Left lung (tissue), 10 donors: ENCODE results near the gene SH3RF2. TPM values are rescaled to one million over a fixed set of nuclear protein-coding genes. Genes with fewer than 3 reads are reported as not detected.
"Not testable (repeated sequence)": the region's sequence is repeated elsewhere in the genome, so short reads cannot be mapped to it uniquely, and the experiment has no call there.

ENCODE experiments used
- ATAC-seq: fragments of 200-7000 bp; cut with Tn5 transposase; one replicate; pipeline ENCODE4 v1.9.1; 2020; ENCODE audit warnings: moderate library complexity
- DNase-seq, 4 donors: peaks; one replicate each; pipeline ENCODE4 v3.0.0-alpha.2; 2013 to 2020
- H3K27ac ChIP-seq, 2 donors: fragments of 200-600 bp; sonication (generic) in 1 of 2; one replicate each; pipeline versions ENCODE4 v1.5.0 to v1.8.0; 2020 to 2021
- H3K27me3 ChIP-seq, 2 donors: fragments of 200-600 bp; sonication (generic) in 1 of 2; one replicate each; pipeline versions ENCODE4 v1.5.0 to v1.8.0; 2020 to 2021
- H3K36me3 ChIP-seq, 2 donors: fragments of 200-600 bp; sonication (generic) in 1 of 2; one replicate each; pipeline versions ENCODE4 v1.5.0 to v1.8.0; 2020 to 2021
- H3K4me1 ChIP-seq, 2 donors: fragments of 200-600 bp; one replicate each; pipeline ENCODE4 v1.8.0; 2021
- H3K4me3 ChIP-seq, 2 donors: fragments of 200-600 bp; sonication (generic) in 1 of 2; one replicate each; pipeline versions ENCODE4 v1.5.0 to v1.8.0; 2020 to 2021; ENCODE audit warnings: mild to moderate bottlenecking in 1 of 2
- H3K9me3 ChIP-seq, 2 donors: fragments of 200-600 bp; sonication (generic) in 1 of 2; one replicate each; pipeline versions ENCODE4 v1.5.0 to v1.8.0; 2020 to 2021
- intact Hi-C, 2 donors: fragments of 100-400 bp; cut with DNase I; formaldehyde crosslinking; loops; one replicate each; pipeline versions ENCODE4 v1.11.2 to v1.14.2; 2022
- polyA plus RNA-seq, 6 donors: library from polyadenylated mRNA; unstranded; fragments of 120-200 nt; gene quantifications; one replicate each; pipeline ENCODE4 v1.2.1, GENCODE V29; 2013; ENCODE audit not compliant: insufficient read length in 6 of 6
- total RNA-seq, 2 donors: library from RNA; stranded (reverse); fragmentation: NEBNext Ultra II Directional; extraction: Animal tissue kit (Norgen Biotek cat#: 25700); gene quantifications; one replicate each; pipeline ENCODE4 v1.2.1, GENCODE V29; 2021
- TF ChIP-seq, protein P1 (sequence below), 2 donors: fragments of 200-600 bp; sonication (generic) in 1 of 2; IDR thresholded peaks; one replicate each; pipeline versions ENCODE4 v1.5.0 to v1.8.0; 2021; ENCODE audit warnings: antibody characterized with exemption in 2 of 2
- donor health status: DM: no; HTN: yes; CAD: no.
- donor health status: DM: no; HTN: no; CAD: no.

The SH3RF2 gene
- total and polyA plus RNA-seq, 8 donors = 0.24 to 20.3 (median 0.47) TPM

DNA sequence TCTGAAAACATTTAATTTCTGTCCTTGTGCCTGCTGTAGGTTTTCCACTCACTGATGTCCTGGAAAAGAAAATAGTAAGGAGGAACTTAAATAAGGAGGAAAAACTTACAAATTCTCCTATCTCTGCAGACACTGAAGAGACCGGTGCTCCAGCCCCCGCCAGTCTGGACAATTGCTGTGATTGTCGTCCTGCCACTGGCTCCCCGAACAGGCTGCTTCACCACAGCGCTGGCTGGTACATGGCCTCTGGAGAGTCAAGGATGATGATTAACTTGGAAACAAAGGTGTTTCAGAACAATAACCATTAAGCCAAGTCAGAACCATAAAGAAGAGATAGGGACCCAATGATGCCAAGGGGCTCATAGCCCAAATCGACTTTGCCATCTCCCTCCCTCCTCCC, 161.7 kb downstream of the SH3RF2 start:
- H3K27ac ChIP-seq = no peak overlapping the region
- no peak for DNase-seq
- no peaks in the 10 kb centered on the region for H3K4me1 ChIP-seq
- intact Hi-C loops = no loop called here
- no peak overlapping the region for H3K4me3 ChIP-seq
- H3K9me3 ChIP-seq = no peaks in the 10 kb centered on the region
- ATAC-seq = no peak
- TF ChIP-seq, protein P1, sequence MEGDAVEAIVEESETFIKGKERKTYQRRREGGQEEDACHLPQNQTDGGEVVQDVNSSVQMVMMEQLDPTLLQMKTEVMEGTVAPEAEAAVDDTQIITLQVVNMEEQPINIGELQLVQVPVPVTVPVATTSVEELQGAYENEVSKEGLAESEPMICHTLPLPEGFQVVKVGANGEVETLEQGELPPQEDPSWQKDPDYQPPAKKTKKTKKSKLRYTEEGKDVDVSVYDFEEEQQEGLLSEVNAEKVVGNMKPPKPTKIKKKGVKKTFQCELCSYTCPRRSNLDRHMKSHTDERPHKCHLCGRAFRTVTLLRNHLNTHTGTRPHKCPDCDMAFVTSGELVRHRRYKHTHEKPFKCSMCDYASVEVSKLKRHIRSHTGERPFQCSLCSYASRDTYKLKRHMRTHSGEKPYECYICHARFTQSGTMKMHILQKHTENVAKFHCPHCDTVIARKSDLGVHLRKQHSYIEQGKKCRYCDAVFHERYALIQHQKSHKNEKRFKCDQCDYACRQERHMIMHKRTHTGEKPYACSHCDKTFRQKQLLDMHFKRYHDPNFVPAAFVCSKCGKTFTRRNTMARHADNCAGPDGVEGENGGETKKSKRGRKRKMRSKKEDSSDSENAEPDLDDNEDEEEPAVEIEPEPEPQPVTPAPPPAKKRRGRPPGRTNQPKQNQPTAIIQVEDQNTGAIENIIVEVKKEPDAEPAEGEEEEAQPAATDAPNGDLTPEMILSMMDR (IDR thresholded peaks at IDR 0.05) = no peak
- H3K27me3 ChIP-seq = no peaks in the 10 kb centered on the region
- no peaks in the 10 kb centered on the region for H3K36me3 ChIP-seq

DNA sequence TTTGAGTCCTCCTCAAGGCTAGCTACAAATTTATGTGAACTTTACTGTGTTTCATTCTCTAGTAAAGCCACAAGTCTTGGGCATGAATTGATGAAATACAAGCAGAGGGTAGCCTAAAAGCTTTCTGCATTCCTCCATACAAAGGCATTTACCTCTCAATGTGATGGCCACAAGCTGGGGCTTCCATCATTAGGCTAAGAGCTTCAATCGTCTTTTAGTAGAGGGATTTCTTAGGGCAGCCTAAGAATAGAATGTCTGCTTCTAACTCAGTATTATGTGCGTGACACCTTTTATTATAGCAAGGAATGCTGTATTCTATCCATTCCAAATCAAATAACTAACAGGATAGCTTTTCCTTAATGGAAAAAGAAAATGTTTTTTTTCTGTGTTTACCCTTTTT, 165.3 kb downstream of the SH3RF2 start:
- H3K4me1 ChIP-seq = no peaks in the 10 kb centered on the region
- no peak for DNase-seq
- TF ChIP-seq, protein P1 (IDR thresholded peaks at IDR 0.05) = no peak
- no peak overlapping the region for H3K27ac ChIP-seq
- no peak overlapping the region for H3K4me3 ChIP-seq
- intact Hi-C loops = no loop called here
- H3K36me3 ChIP-seq = peaks cover 0 to 7% of the 10 kb centered on the region in 2 donors
- no peaks in the 10 kb centered on the region for H3K27me3 ChIP-seq
- no peak for ATAC-seq
- H3K9me3 ChIP-seq = no peaks in the 10 kb centered on the region

DNA sequence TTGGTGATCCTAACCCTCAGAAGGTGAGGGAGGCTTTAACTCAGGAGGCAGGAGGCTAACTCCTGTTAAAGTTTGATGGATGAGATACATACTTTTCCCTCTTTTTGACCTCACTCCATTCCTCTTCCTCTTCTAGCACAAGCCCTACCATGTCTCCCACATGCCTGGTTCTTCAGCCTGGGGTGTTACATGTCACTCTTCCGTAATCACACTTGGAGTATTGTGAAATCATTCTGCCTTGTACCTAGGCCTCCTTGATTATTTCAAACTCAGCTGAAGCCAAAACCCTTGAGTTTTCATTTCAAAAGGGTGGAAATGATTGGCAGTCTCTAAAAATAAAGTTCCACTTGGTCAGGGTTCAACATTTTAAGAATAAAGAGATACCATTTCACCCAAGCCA, 167.2 kb downstream of the SH3RF2 start:
- H3K9me3 ChIP-seq = no peaks in the 10 kb centered on the region
- intact Hi-C loops = no loop called here
- no peak overlapping the region for H3K4me3 ChIP-seq
- H3K36me3 ChIP-seq = peaks cover 0 to 7% of the 10 kb centered on the region in 2 donors
- DNase-seq = peak in 1 of 4 donors; percentile 12
- ATAC-seq = peak; percentile 84
- no peak overlapping the region for H3K27ac ChIP-seq
- TF ChIP-seq, protein P1 (IDR thresholded peaks at IDR 0.05) = no peak
- H3K27me3 ChIP-seq = no peaks in the 10 kb centered on the region
- H3K4me1 ChIP-seq = no peaks in the 10 kb centered on the region

DNA sequence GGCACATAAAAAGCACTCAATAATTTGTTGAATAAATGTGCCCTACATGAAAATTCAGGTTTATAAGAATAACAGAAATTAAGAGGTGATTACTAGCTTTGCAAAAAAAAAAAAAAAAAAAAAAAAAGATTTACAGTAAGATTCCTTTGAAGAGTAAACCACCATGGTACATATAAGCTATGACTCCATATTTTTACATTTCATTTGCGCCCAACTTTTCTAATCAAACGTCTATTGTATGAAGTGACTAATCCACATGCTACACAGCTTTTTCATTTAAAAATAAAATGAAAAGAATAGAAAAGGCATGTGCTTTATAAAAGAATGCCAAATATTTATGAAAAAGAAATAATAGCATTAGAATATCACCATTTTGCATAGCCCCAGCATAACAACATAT, 169.1 kb downstream of the SH3RF2 start, which contains the start of gene PLAC8L1:
PLAC8L1 (minus strand) TSS at position 101 of the 400 bp plus-strand sequence. CDS start 1,266 bp downstream, outside the sequence.
- intact Hi-C loops = no loop called here
- peaks cover 0 to 7% of the 10 kb centered on the region in 2 donors for H3K36me3 ChIP-seq
- TF ChIP-seq, protein P1 (IDR thresholded peaks at IDR 0.05) = no peak
- H3K4me1 ChIP-seq = no peaks in the 10 kb centered on the region
- H3K4me3 ChIP-seq = no peak within 1 kb of the TSS
- H3K27me3 ChIP-seq = no peaks in the 10 kb centered on the region
- ATAC-seq (no peak), DNase-seq (no peak)
- no peak within 1 kb of the TSS for H3K27ac ChIP-seq
- H3K9me3 ChIP-seq = no peaks in the 10 kb centered on the region

DNA sequence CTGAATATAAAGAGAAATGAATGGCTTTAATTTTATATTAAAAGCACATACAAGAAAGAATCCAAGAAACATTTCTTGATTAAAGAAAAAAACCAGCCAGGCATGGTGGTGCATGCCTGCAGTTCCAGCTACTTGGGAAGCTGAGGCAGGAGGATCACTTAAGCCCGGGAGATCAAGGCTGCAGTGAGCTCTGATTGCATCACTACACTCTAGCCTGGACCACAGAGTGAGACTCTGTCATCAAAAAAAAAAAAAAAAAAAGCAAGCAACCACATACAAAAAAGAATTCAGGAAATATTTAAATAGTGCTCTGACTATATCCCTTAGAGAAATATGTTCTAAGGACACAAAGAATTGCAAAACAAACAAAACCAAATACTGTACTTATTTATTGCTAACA, 171.5 kb downstream of the SH3RF2 start:
- H3K9me3 ChIP-seq = no peaks in the 10 kb centered on the region
- H3K4me3 ChIP-seq = no peak overlapping the region
- H3K27me3 ChIP-seq = no peaks in the 10 kb centered on the region
- ATAC-seq (no peak), DNase-seq (no peak)
- peaks cover 0 to 23% of the 10 kb centered on the region in 2 donors for H3K36me3 ChIP-seq
- intact Hi-C loops = no loop called here
- H3K27ac ChIP-seq = no peak overlapping the region
- TF ChIP-seq, protein P1 (IDR thresholded peaks at IDR 0.05) = no peak
- H3K4me1 ChIP-seq = no peaks in the 10 kb centered on the region

DNA sequence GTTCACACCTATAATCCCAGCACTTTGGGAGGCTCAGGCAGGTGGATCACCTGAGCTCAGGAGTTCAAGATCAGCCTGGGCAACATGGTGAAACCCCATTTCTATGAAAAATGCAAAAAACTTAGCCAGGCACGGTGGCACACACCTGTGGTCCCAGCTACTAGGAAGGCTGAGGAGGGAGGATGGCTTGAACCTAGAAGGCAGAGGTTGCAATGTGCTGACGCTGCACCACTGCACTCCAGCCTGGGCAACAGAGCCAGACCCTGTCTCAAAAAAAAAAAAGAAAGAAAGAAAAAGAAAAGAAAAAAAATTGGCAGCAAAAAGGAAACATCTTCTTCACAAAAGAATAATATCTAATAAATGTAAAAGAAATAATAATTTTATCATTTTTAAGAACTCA, 172.5 kb downstream of the SH3RF2 start:
- DNase-seq, H3K27me3 ChIP-seq, H3K9me3 ChIP-seq, H3K4me3 ChIP-seq, H3K27ac ChIP-seq, intact Hi-C loops, H3K4me1 ChIP-seq, ATAC-seq: not testable (repeated sequence)
- peaks cover 0 to 33% of the 10 kb centered on the region in 2 donors for H3K36me3 ChIP-seq
